ENCODE data around the gene C1orf159. TPM values are rescaled to one million over a fixed set of nuclear protein-coding genes. Genes with fewer than 3 reads are reported as not detected.
"Not testable (repeated sequence)": the region's sequence is repeated elsewhere in the genome, so short reads cannot be mapped to it uniquely, and the experiment has no call there.

C1orf159 gene
- total RNA-seq, 1 experiment from 2014 or later, result 10.0 TPM

- in situ Hi-C loops (cut with HindIII; ENCODE audit: low pct_unique_long_range_greater_than_20kb, low sequenced_read_pairs), result not testable (repeated sequence)
Measured at GRCh38 chr1:1153215-1153614, 37.3 kb upstream of the C1orf159 start.

DNA sequence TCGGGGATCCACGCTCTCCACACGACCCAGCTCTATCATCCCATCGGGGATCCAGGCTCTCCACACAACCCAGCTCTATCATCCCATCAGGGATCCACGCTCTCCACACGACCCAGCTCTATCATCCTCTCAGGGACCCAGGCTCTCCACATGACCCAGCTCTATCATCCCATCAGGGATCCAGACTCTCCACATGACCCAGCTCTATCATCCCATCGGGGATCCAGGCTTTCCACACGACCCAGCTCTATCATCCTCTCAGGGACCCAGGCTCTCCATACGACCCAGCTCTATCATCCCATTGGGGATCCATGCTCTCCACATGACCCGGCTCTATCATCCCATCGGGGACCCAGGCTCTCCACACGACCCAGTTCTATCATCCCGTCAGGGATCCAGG is 36.5 kb upstream of the C1orf159 start:
- DNase-seq (ENCODE audit: low read depth, low spot score); in situ Hi-C loops (cut with HindIII; ENCODE audit: low pct_unique_long_range_greater_than_20kb, low sequenced_read_pairs): not testable (repeated sequence)

More at GRCh38 chr1:1153215-1153614, 37.3 kb upstream of the C1orf159 start:
- DNase-seq (ENCODE audit: low read depth, low spot score), result not testable (repeated sequence)

DNA sequence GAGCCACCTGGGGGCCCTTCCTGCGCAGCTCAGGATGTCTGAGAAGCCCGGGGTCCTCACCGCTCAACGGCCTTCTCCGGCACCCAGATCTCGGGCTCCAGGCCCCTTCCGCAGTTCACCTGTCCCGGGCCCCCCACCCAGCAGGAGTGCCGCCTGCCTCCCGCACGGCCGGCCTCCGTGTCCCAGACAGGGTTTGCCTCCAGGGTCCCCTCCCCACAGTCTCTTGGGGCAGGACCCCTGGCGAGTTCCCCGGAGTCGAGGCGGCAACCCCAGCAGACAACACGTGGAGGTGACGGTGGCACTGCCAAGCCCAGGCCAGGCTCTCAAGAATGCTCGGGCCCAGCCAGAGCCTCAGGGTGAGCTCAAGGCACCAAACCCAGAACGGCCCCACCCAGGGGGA is 35.4 kb upstream of the C1orf159 start:
- in situ Hi-C loops (cut with HindIII; ENCODE audit: low pct_unique_long_range_greater_than_20kb, low sequenced_read_pairs), result no loop called here
- no peak for DNase-seq (ENCODE audit: low read depth, low spot score)

DNA sequence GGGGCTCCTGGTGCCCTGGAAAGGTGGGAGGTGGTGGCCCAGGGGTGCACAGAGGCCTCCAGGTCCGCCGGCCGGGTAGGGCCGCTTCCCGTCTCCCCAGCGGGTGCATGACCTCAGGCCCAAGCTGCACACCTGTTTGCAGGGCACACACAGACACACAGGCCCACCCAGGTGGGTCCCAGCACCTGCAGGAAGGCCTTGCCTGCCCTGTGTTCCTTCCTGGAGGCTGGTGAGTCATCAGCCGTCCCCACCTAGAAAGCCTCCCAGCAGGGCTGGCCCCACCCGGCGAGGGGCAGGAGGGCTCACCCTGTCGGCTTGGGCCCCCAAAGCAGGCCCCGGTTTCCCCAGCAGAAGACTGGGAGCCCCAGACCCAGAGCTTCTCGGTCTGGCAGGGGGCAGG is 34.2 kb upstream of the C1orf159 start:
- no peak for DNase-seq (ENCODE audit: low read depth, low spot score)
- in situ Hi-C loops (cut with HindIII; ENCODE audit: low pct_unique_long_range_greater_than_20kb, low sequenced_read_pairs), result no loop called here

DNA sequence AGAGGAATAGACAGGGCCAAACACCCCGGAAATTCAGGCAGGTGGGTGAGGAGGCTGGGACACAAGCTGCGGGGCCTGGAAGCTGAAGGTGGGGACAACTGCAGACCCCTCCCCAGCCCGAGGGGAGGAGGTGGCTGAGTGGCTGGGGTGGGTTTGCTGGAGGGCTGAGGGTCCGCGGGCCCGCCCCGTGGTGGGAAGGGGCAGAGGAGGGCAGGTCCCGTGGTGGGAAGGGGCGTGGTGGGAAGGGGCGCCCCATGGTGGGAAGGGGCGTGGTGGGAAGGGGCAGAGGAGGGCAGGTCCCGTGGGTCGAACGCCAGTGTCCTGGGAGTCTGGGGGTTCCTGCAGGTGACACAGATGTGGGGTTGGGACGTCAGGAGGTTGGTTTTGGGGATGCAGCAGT is 33.5 kb upstream of the C1orf159 start:
- no peak for DNase-seq (ENCODE audit: low read depth, low spot score)
- in situ Hi-C loops (cut with HindIII; ENCODE audit: low pct_unique_long_range_greater_than_20kb, low sequenced_read_pairs), result no loop called here

DNA sequence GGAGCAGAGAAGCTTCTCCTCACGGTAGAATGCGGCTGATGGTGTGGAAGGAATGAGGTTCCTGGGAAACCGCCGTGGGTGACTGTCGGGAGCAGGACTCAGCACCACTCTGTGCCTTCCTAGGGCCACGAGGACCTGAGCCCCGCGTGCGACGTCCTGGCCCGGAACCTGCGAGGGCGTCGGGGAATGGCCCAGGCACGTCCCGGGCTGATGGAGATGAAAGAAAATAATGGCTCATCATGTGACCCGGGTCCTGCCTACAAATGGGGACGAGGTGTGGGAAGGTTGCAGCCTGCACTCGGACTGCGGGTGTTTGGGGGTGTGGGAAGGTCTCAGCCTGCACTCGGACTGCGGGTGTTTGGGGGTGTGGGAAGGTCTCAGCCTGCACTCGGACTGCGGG is 32.7 kb upstream of the C1orf159 start:
- in situ Hi-C loops (cut with HindIII; ENCODE audit: low pct_unique_long_range_greater_than_20kb, low sequenced_read_pairs), result no loop called here
- no peak for DNase-seq (ENCODE audit: low read depth, low spot score)

GRCh38 chr1:1148061-1148460 is 32.2 kb upstream of the C1orf159 start:
- in situ Hi-C loops (cut with HindIII; ENCODE audit: low pct_unique_long_range_greater_than_20kb, low sequenced_read_pairs), result no loop called here
- no peak for DNase-seq (ENCODE audit: low read depth, low spot score)

- in situ Hi-C loops (cut with HindIII; ENCODE audit: low pct_unique_long_range_greater_than_20kb, low sequenced_read_pairs), result no loop called here
- no peak for DNase-seq (ENCODE audit: low read depth, low spot score)
Measured at GRCh38 chr1:1146596-1146995, 30.7 kb upstream of the C1orf159 start.

- no peak for DNase-seq (ENCODE audit: low read depth, low spot score)
- in situ Hi-C loops (cut with HindIII; ENCODE audit: low pct_unique_long_range_greater_than_20kb, low sequenced_read_pairs), result no loop called here
Measured at GRCh38 chr1:1146026-1146425, 30.1 kb upstream of the C1orf159 start.

GRCh38 chr1:1145547-1145914 is 29.6 kb upstream of the C1orf159 start:
- DNase-seq (ENCODE audit: low read depth, low spot score), result no peak
- in situ Hi-C loops (cut with HindIII; ENCODE audit: low pct_unique_long_range_greater_than_20kb, low sequenced_read_pairs), result no loop called here

- in situ Hi-C loops (cut with HindIII; ENCODE audit: low pct_unique_long_range_greater_than_20kb, low sequenced_read_pairs), result no loop called here
Measured at GRCh38 chr1:1144843-1145546, 29.1 kb upstream of the C1orf159 start.

GRCh38 chr1:1144122-1144842 is 28.4 kb upstream of the C1orf159 start:
- DNase-seq (ENCODE audit: low read depth, low spot score), result no peak
- in situ Hi-C loops (cut with HindIII; ENCODE audit: low pct_unique_long_range_greater_than_20kb, low sequenced_read_pairs), result no loop called here

More at GRCh38 chr1:1144843-1145546, 29.1 kb upstream of the C1orf159 start:
- DNase-seq (ENCODE audit: low read depth, low spot score), result no peak

- in situ Hi-C loops (cut with HindIII; ENCODE audit: low pct_unique_long_range_greater_than_20kb, low sequenced_read_pairs), result no loop called here
- no peak for DNase-seq (ENCODE audit: low read depth, low spot score)
Measured at GRCh38 chr1:1143636-1144035, 27.7 kb upstream of the C1orf159 start.

DNA sequence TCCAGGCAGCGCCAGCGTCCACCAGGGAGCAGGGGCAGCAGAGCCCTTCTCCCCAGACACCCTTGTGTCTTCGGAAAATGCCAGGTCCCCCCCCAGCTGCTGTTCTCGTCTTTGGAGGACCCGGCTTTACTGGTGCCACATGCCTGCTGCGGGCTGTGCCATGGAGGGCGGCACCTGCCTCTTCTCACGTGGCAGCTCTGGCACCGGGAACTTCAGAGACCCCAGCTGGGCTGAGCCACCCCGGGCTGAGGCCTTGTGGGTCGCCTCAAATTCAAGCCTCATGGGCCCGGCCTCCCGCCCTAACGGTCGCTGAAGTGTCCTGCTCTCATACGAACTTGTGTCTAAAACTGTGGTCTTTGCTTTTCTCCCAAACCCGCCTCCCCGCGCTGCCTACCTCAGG is 27.0 kb upstream of the C1orf159 start:
- in situ Hi-C loops (cut with HindIII; ENCODE audit: low pct_unique_long_range_greater_than_20kb, low sequenced_read_pairs), result no loop called here
- no peak for DNase-seq (ENCODE audit: low read depth, low spot score)

- DNase-seq (ENCODE audit: low read depth, low spot score); in situ Hi-C loops (cut with HindIII; ENCODE audit: low pct_unique_long_range_greater_than_20kb, low sequenced_read_pairs): not testable (repeated sequence)
Measured at GRCh38 chr1:1142352-1142751, 26.5 kb upstream of the C1orf159 start.

- in situ Hi-C loops (cut with HindIII; ENCODE audit: low pct_unique_long_range_greater_than_20kb, low sequenced_read_pairs), result no loop called here
- no peak for DNase-seq (ENCODE audit: low read depth, low spot score)
Measured at GRCh38 chr1:1141911-1142250, 26.0 kb upstream of the C1orf159 start.

- in situ Hi-C loops (cut with HindIII; ENCODE audit: low pct_unique_long_range_greater_than_20kb, low sequenced_read_pairs), result no loop called here
- no peak for DNase-seq (ENCODE audit: low read depth, low spot score)
Measured at GRCh38 chr1:1141244-1141910, 25.5 kb upstream of the C1orf159 start.

DNA sequence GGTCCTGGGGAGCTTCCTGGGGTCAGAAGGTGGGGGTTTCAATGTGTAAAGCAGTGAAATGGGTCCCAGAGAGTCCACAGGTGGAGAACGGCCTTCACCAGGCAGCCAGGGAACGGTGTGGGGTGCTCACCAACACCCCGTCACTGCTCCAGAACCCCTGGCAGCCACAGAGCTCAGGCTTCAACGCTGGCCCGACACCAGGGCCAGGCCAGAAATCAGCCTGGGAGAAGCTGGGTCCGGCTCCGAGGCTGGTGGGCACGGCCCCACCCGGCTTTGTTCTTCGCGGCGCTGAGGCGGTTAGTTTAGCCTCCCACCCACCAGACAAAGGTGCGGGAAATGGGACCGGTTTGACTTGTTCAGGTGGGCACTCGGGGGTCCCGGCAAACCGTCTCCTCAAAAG is 24.8 kb upstream of the C1orf159 start:
- in situ Hi-C loops (cut with HindIII; ENCODE audit: low pct_unique_long_range_greater_than_20kb, low sequenced_read_pairs), result no loop called here
- no peak for DNase-seq (ENCODE audit: low read depth, low spot score)
